AG04450 (cell line): Measurements from ENCODE around the gene ANKRD6. TPM values are rescaled to one million over a fixed set of nuclear protein-coding genes. Genes with fewer than 3 reads are reported as not detected.

Experiments used
- CTCF ChIA-PET: fragments of 300-600, 350-600 bp; formaldehyde crosslinking; extraction: SDS; loops from one replicate; lab custom pipeline; 2022; ENCODE audit warnings: antibody characterized with exemption, inconsistent platforms; lab: Charles Lee
- POLR2A ChIA-PET: fragments of 350-600 bp; formaldehyde crosslinking; extraction: SDS; loops from one replicate; lab custom pipeline; 2021; ENCODE audit warnings: antibody characterized with exemption, inconsistent platforms; lab: Yijun Ruan, JAX
- DNase-seq: peaks from one replicate; pipeline ENCODE4 v3.0.0-alpha.2; 2011; ENCODE audit warnings: low read depth, low spot score
- H3K27ac ChIP-seq: one replicate; pipeline ENCODE4 v1.5.1; 2012; ENCODE audit warnings: low read depth, low read length, control low read depth
- H3K27me3 ChIP-seq: one replicate; pipeline ENCODE4 v1.6.0; 2012; ENCODE audit warnings: low read length; ENCODE audit not compliant: control insufficient read depth, insufficient read depth
- H3K4me3 ChIP-seq: 2 replicates; pipeline ENCODE4 v1.5.1; 2011; ENCODE audit warnings: mild to moderate bottlenecking, low read depth, low read length, control low read depth
- H3K9me3 ChIP-seq: 2 replicates; pipeline ENCODE4 v1.5.1; 2012; ENCODE audit warnings: low read length; ENCODE audit not compliant: control insufficient read depth, insufficient read depth
- polyA plus RNA-seq: library from polyadenylated mRNA; depleted of rRNA; stranded (reverse); fragments of >200 nt; gene quantifications from 2 replicates; pipeline ENCODE4 v1.2.3, GENCODE V29; 2011
- TF ChIP-seq, protein P1 (sequence below): IDR thresholded peaks from 2 replicates; pipeline ENCODE4 v1.5.1; 2011; ENCODE audit warnings: low read depth, low read length, control low read depth, inconsistent platforms

The ANKRD6 gene
- polyA plus RNA-seq, 1 experiment, result 0.10 TPM

DNA sequence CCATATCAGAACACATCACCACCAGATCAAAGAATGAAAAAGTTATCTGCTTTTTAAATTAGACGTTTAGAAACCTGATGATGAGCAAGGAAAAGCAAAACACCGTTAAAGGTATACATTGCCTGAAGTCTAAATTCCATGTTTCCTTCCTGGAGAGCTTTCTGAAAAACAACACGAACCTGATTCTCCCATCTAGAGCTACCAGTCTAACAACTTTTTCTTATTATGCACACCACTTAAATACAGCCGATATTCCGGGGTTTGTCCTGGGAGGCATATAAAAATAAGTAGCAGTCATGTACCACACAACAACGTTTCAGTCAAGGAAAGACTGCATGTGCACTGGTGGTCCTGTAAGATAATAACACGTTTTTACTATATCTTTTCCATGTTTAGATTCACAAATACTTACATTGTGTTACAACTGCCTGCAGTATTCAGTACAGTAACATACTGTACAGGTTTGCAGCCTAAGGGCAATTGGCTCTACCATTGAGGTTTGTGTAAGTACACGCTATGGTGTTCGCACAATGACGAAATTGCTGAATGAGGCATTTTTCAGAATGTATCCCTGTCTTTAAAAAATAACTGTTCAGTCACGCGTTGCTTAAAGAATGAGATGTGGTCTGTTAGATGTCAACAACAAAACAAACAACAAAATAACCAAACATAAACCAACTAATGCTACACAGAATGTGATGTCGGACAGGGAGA lies 224.7 kb downstream of the ANKRD6 start:
- no peak for DNase-seq
- no peak overlapping the region for H3K4me3 ChIP-seq
- H3K9me3 ChIP-seq, result no peaks in the 10 kb centered on the region
- no peaks in the 10 kb centered on the region for H3K27me3 ChIP-seq
- ChIA-PET CTCF (no interaction called here), POLR2A (no interaction called here)
- no peak overlapping the region for H3K27ac ChIP-seq
- TF ChIP-seq, protein P1, sequence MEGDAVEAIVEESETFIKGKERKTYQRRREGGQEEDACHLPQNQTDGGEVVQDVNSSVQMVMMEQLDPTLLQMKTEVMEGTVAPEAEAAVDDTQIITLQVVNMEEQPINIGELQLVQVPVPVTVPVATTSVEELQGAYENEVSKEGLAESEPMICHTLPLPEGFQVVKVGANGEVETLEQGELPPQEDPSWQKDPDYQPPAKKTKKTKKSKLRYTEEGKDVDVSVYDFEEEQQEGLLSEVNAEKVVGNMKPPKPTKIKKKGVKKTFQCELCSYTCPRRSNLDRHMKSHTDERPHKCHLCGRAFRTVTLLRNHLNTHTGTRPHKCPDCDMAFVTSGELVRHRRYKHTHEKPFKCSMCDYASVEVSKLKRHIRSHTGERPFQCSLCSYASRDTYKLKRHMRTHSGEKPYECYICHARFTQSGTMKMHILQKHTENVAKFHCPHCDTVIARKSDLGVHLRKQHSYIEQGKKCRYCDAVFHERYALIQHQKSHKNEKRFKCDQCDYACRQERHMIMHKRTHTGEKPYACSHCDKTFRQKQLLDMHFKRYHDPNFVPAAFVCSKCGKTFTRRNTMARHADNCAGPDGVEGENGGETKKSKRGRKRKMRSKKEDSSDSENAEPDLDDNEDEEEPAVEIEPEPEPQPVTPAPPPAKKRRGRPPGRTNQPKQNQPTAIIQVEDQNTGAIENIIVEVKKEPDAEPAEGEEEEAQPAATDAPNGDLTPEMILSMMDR, result no peak

DNA sequence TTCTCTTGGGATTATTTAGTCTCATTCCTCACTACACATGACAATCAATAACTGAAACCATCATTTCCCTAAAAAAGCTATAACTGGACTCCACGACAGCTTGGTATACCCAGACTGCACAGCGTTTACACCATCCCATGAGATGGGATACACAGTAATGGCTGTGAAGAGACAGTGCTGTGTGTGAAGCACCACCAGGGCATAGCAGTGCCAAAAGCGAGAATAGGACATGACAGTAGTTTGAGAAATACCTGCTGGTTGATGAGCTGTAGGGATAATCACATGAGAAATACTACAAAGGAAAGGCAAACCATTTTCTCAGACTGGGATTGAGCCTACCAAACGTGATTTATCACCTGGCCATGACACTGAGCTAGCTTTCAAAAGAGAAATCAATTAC lies 228.0 kb downstream of the ANKRD6 start:
- ChIA-PET CTCF (no interaction called here), POLR2A (no interaction called here)
- Histone ChIP-seq H3K4me3 (no peak overlapping the region), H3K27me3 (no peaks in the 10 kb centered on the region), H3K27ac (no peak overlapping the region), H3K9me3 (no peaks in the 10 kb centered on the region)
- DNase-seq, result no peak
- TF ChIP-seq, protein P1, result no peak

DNA sequence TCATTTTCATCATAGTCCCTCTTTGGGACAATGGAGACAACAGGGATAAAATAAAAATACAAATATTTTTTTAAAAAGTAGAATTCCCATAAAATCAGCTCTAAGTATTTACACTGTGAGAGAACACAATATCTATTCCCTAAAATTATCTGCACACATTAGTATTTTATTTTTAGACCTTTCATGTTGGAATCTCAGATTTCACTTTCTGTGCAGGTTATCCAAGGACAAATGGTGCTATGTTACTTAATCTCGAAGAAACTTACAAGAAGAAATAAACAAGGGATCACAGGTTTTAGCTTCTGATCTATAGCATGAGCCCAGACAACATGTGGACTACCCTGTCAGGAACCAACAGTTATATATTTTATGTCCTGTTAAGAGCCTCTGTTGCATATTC lies 228.6 kb downstream of the ANKRD6 start:
- ChIA-PET CTCF (no interaction called here), POLR2A (no interaction called here)
- Histone ChIP-seq H3K27ac (no peak overlapping the region), H3K9me3 (no peaks in the 10 kb centered on the region), H3K4me3 (no peak overlapping the region), H3K27me3 (no peaks in the 10 kb centered on the region)
- no peak for DNase-seq
- TF ChIP-seq, protein P1, result no peak

- TF ChIP-seq, protein P1, result no peak
- DNase-seq, result no peak
- no peak overlapping the region for H3K27ac ChIP-seq
- CTCF ChIA-PET, result no interaction called here
- no peaks in the 10 kb centered on the region for H3K27me3 ChIP-seq
- H3K9me3 ChIP-seq, result no peaks in the 10 kb centered on the region
- H3K4me3 ChIP-seq, result no peak overlapping the region
- POLR2A ChIA-PET, result no interaction called here
Observed at GRCh38 chr6:89662659-89663223, 229.8 kb downstream of the ANKRD6 start.

DNA sequence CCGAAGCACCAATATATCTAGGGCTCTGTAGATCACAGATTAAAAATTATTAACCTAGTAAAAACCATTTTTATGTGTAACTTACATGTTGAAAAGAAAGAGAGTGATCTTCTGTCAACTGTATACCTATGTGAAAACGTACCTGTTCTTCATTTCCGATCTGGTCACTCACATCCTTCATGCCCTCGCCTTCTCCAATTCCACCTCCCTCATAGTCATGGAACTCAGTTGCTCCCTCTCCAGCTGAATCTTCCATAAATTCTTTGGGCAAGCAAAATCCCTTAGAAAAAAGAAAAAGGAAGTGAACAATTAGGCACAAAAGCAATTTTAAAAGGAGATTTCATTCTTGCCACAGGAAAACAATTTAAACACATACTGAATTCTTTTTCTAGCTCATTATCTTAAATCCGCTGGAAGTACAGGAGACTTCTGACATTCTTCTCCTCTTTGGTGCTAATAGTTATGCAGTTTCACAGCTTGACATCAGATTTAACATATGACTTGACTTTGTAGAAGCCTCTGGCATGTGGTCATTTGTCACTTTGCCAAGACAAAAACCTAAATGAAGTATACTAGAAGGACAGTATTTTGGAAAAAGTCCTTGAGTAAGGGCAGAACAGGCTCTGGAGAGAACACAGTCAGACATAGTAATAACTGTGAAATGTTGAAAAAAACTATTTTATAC lies 235.1 kb downstream of the ANKRD6 start:
- Histone ChIP-seq H3K27ac (no peak overlapping the region), H3K9me3 (no peaks in the 10 kb centered on the region), H3K27me3 (no peaks in the 10 kb centered on the region), H3K4me3 (no peak overlapping the region)
- ChIA-PET CTCF (no interaction called here), POLR2A (interaction anchor here (0.6 kb wide), 1 partner anchor 938 kb away, joined by 3 read pairs; no protein-coding TSS in a partner anchor)
- TF ChIP-seq, protein P1, result no peak
- DNase-seq, result no peak
